Limb (tissue), 2 donors: Measurements from ENCODE around the gene UBE2D3.

Source experiments
- DNase-seq, 2 donors: peaks; one replicate each; pipeline ENCODE4 v3.0.0-alpha.2; 2016; ENCODE audit errors: extremely low spot score in 2 of 2

Gene UBE2D3

DNA sequence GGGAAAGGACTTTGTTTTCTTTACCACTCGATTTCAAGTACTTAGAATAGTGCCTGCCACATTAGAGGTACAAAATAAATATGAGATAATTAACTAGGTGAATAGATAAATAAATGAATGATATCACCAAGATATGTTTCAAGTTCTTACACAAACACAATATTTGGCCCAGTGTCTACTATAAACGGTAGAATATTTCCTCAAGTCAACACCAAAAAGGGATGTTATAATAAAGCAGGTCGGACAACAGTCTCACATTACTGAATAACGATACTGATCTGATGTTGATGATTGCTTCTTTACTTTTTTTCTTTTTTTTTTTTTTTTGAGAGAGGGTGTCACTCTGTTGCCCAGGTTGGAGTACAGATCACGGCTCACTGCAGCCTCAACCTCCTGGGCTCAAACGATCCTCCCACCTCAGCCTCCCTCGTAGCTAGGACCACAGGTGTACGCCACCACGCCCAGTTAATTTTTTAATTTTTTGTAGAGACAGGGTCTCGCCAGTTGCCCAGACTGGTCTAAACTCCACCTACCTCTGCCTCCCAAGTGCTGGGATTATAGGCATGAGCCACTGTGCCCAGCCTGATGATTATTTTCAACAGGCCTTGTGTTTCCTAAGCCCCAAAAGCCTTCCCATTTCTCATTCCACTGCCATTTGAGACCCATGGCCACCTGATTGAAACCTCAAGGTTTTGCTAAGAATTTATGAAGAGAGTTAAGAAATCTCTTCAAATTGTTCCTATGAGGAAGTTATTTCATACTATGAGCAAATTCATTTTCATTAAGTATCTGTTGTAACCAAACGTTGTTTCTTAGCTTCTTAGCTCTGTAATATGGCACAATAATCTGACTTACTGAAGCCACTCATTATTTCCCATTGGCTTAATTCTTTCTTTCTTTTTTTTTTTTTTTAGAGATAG is 68.8 kb downstream of the UBE2D3 start:
- DNase-seq, result no peak

DNA sequence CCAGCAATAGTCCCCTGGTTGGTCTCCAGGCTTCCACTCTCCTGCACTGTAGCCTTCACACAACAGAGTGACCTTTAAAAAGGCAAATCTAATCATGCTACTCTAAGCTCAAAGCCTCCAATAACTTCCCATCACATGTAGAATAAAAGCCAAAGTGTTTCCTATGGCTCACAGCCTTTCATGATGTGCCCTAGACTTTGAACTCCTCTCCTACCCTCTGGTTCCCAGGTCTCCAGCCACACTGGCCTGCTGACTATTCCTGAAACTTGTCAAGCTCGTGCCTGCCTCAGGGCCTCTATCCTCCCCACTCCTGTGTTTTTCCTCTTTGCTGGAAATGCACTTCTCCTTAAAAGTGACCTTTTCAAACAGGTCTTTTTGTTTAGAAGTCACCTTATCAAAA is 69.7 kb downstream of the UBE2D3 start:
- DNase-seq, result no peak

DNA sequence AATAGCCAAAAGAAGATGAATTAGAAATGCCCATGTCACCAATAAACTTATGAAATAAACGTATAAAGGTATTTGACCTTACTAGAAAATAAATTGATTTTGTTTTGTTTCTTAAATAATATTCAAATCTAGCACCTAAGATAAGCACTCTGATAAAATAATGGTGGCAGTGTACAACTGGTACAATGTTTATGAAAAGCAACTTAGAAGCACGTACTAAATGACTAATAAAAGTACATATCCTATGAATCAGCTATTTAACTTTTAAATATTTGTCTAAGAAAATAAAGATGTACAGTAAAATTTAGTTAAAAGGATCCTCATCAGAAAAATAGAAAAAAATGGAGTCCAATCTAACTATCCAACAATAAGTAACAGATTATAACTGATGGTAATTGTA is 73.3 kb downstream of the UBE2D3 start:
- DNase-seq, result no peak

DNA sequence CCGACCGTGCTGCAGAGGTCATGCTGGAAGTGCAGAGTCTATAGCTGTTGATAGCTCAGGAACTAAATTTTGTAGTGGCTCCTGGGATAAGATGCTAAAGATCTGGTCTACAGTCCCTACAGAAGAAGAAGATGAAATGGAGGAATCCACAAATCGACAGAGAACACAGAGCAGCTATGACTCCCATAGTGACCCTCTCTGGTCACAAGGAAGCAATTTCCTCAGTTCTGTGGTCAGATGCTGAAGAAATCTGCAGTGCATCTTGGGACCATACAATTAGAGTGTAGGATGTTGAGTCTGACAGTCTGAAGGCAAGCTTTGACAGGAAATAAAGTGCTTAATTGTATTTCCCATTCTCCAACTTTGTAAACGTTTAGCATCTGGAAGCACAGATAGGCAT is 75.4 kb downstream of the UBE2D3 start:
- no peak for DNase-seq
